Stimulated activated CD4-positive, alpha-beta T cell treated with anti-CD3 and anti-CD28 coated beads, Interleukin-12 subunit alpha, Interleukin-12 subunit beta, amount 100 ng/mL, for 48 hours (primary cell): ENCODE measurements around the gene NGEF.
A peak's percentile ranks its signal among the peaks of the same experiment; 100 is the strongest.

Experiments used
- DNase-seq, 3 donors: peaks; one replicate each; pipeline ENCODE4 v3.0.0-alpha.2; 2020; ENCODE audit warnings: low read depth in 2 of 3, low spot score in 1 of 3

The NGEF gene

DNA sequence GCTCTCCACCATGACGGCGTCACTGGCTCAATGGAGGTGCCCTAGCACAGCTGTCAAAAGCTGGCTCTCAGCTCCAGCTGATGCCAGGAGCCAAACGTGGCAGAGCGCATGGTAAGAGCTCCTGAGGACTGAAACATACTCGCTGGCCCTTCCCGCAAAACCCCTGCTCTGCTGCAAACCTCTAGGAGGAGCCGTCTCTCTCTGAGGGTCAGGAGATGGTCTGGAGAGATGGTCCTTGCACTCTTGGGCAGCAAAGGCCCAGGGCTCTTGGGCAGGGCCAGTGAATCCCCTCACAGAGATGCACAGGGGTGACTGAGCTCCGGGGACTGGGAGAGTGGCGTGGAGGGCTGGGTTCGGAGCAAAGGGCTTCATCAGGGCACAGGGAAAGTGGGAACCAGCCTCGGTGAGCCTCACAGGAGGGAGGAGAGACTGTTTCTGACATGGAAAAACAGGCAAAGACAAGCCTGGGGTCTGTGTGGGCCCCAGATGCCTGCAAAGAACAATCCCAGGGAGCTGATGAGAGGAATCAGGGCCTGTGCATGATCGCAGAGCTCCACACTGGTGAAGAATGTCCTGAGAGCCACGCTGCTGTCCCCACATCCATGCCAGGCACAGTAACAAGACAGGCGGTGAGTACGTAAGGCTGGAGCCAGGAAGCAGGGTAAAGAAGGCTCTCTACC is 125.7 kb downstream of the NGEF start:
- no peak for DNase-seq

DNA sequence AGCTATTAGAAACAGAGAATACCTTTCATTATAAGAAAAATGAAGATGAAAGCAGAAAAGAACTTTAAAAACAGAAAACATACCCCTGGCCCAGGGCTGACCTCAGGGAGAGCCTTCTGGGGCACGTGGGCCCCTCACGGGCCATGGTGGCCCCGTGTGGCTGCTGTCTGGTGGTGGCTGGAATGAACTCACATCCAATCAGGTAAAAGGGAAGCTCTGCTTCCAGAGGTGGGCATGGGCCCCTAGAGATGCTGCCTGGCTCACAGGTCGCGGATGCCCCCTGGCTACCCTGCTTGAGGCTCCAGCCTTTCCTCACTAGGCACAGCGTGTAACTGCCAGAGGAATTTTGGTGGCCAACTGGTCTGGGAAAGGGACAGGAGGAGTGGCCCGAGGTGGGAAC is 126.4 kb downstream of the NGEF start:
- no peak for DNase-seq

DNA sequence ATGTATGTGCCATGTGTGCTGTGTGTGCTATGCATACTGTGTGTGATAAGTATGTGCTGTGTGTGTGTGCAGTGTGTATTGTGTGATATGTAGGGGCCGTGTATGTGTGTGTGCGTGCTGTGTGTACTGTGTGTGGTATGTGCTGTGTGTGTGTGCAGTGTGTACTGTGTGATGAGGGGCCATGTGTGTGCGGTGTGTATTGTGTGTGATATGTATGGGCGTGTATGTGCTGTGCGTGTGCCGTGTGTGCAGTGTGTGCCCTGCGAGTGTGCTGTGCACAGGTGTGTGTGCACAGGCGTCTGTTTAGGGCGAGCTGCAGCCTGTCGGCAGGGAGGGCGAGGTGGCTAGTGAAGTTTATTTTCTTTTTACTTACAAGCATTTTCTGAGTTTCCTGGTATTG is 126.9 kb downstream of the NGEF start:
- no peak for DNase-seq

DNA sequence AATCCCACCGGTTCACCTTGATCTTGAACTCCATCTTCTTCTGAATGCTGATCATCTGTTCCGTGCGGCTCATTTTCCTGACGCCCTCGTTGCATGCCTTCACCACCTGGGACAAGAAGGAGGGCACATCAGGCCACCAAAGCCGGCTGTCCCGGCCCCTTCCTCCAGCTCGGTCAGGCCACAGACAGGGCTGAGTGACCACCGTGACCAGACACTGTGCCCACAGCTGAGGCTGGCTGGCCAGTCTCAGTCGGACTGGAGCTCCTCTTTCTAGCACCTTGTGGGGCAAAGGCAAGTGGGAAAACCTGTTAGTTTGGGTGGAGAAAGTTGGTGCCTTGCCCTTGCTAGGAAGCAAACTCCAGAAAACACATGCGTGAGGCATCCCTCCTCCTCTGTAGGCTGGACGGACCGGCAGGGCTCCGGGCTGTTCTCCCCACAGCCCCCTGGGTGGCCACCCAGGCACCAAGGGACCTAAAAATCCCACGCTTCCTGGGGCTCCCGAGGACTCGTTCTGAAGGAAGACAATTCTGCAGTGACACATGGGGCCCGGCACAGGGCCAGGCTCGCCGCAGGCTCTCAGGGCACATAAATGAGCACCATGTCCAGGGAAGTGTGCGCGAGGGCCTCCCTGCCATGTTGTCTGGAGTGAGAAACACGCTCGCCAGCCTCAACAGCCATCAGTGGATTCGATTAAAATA is 127.6 kb downstream of the NGEF start:
- no peak for DNase-seq

DNA sequence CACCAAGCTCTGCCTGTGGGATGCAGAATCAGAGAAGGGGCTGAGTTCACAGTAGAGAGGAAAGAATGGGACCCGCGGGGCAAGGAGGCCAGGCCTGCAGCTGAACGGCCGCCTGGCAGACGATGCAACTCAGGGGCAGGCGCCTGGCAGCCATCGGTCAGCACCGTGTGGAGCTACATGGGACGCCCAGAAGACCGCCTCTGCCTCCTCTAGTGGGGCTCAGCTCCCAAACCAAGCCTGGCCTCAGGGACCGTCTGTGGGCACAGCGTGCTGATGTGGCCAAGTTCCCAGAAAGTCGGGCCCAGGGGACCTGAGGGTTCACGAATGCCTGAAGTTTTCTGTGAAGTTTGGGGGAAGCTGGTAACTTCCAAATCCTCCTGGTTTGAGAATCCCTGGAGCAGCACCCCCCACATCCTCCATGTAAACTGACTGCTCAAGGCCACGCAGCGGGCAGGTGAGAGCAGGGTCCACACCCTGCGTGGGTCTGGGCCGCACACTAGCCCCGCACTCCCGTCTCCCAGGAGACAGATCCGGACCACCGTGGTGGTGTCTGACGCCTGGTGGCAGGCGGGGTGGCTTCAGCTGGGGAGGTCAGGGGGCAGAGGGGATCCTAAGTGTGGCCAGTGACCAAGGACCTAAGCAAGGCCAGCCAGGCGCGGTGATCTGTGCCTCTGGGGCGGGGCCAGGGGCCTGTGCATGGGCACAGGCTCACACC is 128.3 kb downstream of the NGEF start:
- DNase-seq: no peak

DNA sequence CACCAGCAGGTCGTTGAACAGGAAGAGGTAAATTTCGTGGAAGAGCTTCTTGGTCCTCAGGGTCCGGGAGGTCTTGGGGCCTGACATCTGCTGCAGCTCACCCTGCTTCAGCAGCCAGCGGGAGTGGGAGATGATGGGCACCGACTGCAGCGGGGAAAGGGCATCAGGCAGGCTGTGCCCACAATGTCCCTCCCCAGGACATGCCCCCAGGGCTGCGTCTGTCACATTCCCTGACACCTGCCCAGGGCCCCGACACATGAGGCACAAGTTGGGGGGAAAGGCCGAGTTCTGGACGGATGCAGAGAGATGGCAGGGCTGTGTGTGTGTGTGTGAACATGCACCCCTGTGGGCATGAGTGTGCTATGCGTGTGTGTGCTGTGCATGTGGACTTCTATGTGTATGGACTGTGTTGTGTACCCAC is 129.0 kb downstream of the NGEF start:
- no peak for DNase-seq

DNA sequence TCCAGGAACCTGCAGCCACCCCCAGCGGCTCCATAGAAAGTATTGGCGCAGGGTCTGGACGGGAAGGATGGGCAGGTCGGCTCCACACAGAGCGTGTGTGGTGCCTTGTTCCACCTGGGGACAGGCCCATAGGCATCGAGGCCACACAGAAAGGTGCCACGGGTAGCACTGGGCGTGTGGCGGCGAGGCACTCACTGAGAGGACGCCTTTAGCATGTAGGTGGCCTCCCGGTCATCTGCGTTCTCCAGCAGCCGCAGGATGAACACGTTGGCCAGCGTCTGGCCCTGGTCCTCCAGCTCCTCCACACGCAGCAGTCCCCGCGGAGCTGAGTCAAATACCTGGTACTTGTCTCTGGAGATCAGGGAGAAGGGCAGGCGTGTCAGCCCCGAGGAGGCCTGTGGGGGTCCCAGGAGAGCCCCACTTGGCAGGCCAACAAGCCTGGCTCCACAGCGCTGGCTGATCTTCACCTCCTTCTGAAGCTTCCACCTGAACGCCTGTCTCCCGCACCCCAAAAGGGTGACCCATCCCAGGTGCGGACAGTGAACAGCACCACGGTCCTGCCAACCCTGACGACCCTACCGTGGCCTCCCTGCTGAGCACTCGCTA is 129.8 kb downstream of the NGEF start:
- no peak for DNase-seq

DNA sequence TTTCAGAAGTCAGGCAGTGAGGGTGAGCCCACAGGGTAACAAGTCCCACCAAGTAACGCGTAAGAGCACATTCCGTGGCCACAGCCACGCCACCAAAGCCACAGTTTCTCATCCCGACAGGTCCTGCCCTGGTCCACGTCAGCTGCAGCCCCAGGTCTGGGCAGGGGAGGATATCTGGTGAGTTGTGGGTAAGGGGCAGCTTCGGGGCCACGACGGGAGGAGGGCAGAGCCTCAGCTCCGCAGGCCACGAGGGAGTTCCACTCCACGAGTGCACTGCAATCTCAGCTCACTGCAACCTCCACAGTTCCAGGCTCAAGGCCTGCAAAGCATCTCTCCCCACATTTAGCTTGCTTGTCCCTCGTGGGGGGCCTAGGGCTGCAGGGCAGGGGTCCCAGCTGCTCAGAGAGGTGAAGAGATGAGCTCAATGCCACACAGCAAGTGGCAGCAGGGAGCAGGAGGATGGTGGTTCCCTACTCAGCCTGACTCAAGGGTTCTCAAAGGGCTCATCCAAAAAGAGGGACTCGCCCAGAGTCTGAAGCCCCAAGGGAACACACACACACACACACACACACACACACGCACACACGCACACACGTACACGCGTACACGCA is 130.4 kb downstream of the NGEF start:
- no peak for DNase-seq

DNA sequence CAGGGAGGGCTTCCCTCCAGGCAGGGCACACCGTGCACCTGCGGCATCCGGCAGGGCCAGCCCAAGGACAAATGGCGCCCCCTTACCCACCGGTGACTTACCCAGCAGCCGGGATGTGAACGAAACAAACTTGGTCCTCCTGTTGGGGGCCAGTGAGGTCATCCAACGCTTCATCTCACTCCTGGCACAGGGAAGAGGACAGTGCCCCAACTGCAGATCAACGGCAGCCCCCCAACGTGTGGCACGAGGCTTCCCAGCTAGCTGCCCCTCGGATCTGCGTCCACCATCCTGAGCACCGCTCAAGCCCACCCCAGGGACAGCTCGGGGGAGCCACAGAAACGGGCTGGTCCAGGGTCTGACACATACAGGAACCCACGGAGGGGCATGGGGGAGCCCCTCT is 131.0 kb downstream of the NGEF start:
- no peak for DNase-seq

DNA sequence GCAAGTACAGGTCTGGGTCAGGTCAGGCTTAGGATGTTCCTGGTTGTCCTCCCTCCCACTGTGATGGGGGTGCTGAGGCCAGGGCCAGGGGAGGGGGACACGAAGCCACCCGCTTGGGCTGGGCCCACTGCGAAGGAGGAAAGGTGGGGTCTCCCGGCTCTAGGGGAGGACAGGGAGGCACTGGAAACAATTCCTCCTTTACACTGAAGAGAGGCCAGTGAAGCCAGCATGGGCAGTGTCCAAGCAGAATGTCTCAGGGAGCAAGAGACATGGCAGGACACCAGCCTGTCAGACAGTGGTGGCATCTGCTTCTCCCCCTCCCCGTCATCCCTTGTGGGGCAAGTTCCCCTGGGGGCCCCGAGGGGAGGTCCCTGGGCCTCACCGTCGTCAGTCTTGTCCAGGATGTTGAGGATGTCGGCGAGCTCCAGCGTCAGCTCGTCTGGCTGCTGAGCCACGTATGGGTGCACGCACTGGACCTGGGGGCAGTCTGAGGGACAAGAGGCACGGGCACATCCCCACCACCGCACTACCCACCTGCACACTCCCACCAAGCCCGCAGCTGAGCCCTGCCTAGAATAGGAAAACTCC is 132.2 kb downstream of the NGEF start:
- DNase-seq: no peak

DNA sequence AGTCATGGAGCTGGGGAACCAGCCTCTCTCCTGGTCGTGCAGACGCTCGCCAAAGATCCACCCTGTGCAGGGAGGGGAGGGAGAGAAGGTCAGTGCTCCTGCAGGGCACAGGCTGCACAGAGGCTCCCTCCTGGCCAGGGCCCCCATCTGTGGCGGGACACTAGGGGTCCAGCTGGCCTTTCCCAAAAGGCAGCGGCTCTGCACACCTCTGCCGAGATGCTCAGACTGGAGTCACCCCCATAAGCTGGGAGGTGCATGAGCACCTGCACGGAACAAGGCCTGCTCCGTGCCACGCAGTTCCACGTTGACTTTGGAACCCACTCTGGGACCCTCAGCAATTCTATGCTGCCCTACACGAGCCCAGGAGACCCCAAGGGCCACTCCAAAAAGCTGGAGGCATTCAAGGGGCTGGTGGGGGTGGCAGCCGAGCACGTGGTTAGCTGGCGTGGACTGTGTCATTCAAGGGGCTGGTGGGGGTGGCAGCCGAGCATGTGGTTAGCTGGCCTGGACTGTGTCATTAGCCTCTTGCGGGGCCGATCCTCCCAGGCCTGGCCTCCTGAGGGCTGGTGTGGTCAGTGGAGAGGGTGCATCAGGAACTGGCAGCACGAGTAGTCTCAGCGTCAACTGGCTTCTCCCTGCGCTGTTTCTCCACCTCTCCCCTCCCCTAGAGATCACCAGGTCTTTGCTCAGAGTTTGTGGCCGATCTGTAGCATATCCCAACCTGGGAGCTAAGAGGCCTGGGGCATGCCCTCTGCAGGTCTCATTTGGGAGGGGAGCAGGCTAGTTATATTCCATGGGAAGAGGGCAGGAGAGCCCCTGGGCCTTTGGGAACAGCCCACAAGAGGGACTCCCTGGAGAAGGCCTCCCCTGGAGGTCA is 133.2 kb downstream of the NGEF start:
- no peak for DNase-seq

DNA sequence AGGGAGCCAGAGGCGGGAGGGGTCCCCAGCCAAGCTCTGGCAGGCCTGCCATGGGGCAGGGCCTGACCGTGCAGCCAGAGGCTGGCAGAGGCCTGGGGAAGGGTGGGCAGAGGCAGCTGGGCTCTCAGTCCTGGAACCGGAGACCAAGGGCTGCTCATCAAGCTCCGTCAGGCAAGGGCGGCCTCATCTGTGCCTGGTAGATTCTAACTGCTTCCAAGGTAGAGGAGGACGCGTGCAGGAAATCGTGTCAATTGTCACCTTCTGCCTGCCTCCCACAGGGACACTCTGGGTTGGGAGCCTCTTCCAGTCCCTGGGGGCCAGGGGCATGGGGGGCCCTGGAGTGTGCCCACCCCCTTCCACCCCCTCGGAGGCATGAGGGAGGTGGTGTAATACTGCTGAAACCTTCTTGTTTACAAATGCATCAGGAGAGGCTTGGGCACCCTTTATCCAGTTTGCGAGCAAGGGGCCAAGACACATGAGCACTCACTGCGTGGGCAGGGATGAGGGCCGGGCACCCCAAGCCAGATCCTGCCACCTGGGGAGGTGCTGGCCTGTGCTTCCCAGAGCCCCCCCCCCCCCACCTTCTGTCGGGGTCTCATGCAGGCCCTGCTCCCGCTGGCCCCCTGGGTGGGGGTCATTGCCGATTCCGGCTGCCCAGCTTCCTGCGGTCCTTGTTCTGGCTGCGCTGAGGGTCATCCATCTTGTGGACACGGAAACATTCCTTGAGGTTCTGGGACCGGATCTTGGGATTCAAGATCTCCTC is 134.0 kb downstream of the NGEF start:
- DNase-seq: no peak

DNA sequence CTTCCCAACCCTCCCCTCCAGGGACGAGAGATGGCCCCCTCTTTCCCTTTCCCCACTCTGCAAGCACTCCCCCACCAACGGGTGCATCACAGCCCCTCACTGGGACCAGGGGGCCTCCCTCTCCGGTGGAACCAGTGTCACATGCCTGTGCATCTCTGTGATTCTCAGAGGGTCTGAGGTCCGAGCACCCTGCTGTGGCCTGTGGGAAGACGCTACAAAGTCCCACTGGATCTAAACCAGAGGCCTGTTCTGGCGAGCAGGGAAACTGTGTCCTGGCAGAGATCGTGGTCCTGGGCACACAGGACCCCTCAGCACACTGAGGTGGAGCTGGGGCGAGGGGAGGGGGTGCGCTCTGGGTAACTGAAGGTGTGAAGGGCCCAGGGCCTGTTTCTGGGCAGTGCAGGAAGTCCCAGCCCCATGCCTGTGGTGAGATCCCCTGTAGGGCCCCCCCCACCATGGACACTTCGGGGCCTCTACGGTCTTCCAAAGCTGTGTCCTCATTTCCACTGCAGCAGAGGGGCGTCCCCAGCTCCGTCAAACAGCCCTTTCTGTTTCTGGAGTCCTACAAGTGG is 135.0 kb downstream of the NGEF start:
- DNase-seq: no peak

DNA sequence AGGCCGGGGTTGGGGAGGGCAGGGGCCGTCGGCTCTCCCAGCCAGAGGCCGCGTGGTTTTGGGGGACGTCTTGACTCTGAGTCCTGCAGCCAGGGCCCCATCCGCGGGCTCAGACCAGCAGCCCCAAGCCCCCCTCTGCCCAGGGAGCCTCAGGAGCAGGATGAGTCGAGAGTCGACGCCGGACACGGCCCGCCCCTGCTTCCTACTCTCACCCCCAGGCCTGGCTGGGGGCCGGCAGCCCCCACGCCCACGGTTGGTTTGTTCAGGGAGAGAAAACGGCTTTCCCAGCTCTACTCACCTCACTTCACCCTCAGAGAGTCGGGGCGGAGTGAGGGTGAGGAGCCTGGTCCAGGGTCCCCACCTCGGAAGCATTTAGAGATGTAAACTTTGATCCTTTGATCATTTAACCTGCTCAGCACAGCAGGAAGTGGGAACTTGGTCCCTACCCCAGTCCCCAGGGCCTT is 136.0 kb downstream of the NGEF start:
- DNase-seq: no peak

DNA sequence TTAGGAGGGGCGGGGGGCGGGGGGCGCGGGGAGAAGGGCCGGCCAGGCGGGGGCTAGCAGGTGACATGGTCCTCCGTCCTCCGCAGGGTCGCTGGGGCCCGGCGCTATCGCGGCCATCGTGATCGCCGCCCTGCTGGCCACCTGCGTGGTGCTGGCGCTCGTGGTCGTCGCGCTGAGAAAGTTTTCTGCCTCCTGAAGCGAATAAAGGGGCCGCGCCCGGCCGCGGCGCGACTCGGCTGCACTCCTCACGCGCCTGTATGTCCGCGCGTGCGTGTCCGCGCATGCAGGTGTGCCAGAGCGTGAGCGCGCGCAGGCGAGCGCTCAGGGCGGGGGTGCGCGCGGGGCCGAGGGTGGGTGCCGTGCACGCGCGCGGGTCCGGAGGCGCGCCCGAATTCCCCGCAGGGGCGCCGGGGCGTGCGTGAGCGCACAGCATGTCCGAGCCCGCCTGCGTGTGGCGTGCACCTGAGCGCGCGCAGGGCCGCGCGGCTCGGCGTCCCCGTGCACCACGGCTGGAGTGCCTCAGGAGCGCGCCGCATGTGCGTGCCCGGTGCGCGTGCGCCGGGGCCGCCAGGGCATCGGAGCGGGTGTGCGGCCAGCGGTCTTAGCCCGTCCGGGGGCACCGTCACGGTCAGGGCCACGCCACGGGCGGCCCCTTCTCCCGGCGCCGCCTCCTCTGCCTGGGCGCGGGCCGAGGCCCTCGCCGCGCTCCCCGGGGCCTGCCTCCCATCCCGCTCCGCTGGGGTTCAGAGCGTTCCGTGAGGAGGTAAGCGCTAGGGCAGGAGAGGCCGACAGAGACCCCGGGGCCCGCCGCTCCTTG is 136.7 kb downstream of the NGEF start:
- DNase-seq: peak in 1 of 3 donors; percentile 13

DNA sequence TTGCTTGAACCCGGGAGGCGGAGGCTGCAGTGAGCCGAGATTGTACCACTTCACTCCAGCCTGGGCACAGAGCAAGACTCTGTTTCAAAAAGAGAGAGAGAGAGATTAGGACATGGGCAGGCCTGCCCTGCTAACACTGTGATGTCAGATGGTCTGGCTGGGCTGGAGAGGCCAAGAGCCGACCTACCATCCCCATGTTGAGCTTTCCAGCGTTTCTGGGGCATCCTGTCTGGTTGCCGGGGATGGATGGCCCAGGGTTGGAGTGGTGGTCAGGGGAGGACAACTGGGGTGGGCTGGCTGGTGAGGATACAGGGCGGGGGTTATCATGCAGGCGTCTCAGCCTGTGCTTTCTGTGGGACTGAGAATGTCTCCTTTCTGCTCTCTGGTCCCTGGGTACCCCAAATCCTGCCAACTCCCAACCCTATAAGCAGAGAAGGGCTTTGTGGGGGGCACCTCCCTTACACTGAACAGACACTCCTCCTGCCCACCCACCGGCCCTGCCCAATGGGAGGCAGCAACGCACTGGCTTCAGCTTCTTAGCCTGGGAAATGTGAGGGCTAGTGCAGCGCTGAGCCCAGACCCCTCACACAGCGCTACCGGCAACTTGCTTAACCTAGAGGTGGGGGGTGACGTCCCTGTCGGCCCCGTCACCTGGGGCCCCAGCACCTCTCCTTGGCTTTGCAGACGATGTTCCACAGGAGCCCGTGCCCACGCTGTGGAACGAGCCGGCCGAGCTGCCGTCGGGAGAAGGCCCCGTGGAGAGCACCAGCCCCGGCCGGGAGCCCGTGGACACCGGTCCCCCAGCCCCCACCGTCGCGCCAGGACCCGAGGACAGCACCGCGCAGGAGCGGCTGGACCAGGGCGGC is 137.6 kb downstream of the NGEF start:
- no peak for DNase-seq

DNA sequence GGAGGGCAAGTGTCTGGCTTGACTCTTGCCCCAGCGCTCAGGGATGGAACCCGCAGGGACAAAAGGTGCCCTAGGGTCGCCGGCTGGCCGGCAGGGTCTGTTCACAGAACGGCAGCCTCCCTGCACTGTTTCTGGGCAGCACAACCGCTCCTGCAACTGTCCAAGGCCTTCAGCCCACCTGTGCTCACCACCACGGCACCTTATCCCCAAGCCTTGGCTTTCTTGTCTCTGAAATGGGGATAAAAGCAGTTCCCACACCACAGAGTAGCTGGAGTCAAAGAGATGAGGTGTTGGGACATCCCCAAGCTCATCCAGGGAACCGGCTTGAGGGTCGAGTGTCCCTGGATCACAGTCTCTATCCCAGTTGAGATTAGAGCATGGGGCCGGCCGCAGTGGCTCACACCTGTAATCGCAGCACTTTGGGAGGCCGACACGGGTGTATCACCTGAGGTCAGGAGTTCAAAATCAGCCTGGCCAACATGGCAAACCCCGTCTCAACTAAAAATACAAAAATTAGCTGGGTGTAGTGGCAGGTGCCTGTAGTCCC is 138.3 kb downstream of the NGEF start:
- DNase-seq: no peak
